K562 (cell line): ENCODE data around the gene SKOR1. TPM values are rescaled to one million over a fixed set of nuclear protein-coding genes. Genes with fewer than 3 reads are reported as not detected.
A peak's percentile ranks its signal among the peaks of the same experiment; 100 is the strongest.

Source experiments
- CHD1 ChIP-seq: fragments of 200-600 bp; sonication (generic); IDR thresholded peaks from one replicate; pipeline ENCODE4 v1.6.1; 2012; ENCODE audit warnings: mild to moderate bottlenecking, moderate library complexity, low read length, inconsistent platforms
- EHMT2 ChIP-seq: fragments of 450-650 bp; IDR thresholded peaks from 2 replicates; pipeline ENCODE4 v1.6.1; 2018; ENCODE audit warnings: antibody characterized with exemption
- NFIX ChIP-seq: fragments of 250-450 bp; sonication (Bioruptor Pico); IDR thresholded peaks from 2 replicates; pipeline ENCODE4 v1.4.0; 2020; ENCODE audit warnings: low read depth, mild to moderate bottlenecking, moderate library complexity
- ZFX ChIP-seq: sonication (generic); formaldehyde crosslinking; IDR thresholded peaks from 2 replicates; pipeline ENCODE4 v1.8.0; 2022; ENCODE audit warnings: mild to moderate bottlenecking, missing genetic modification reagents, moderate library complexity
- ZSCAN32 ChIP-seq: fragments of 450-650 bp; formaldehyde crosslinking; IDR thresholded peaks from 2 replicates; pipeline ENCODE4 v1.4.0; 2020; ENCODE audit warnings: mild to moderate bottlenecking, moderate library complexity
- polyA plus RNA-seq, 8 experiments: library from polyadenylated mRNA; depleted of rRNA in 4 of 8; stranded (reverse) in 5 of 8; unstranded in 3 of 8; fragments of >200 nt; fragmentation: Nextera tagmentation in 2 of 8; fragmentation: Illumina TruSeq in 1 of 8; extraction: Ambion mirVana in 2 of 8; extraction: Trizol in 1 of 8; gene quantifications; 2 replicates each; pipeline versions ENCODE4 v1.2.1 to v1.2.3, GENCODE V29; 2011 to 2014; ENCODE audit warnings: inconsistent platforms in 1 of 8, missing spikeins in 1 of 8
- total RNA-seq, 7 experiments: library from RNA; depleted of rRNA in 6 of 7; stranded (reverse); fragments of >200 nt in 6 of 7; fragmentation: Illumina TruSeq in 2 of 7; extraction: Trizol in 2 of 7; gene quantifications; 2 replicates each; pipeline versions ENCODE4 v1.2.1 to v1.2.3, GENCODE V29; 2011 to 2021; ENCODE audit warnings: low replicate concordance in 1 of 7
- TF ChIP-seq, protein P1 (sequence below), 3 experiments: fragments of 200-800 bp in 1 of 3; fragments of 250-450 bp in 1 of 3; fragments of 450-650 bp in 1 of 3; sonication (Bioruptor Pico) in 1 of 3; sonication (Bioruptor generic) in 1 of 3; formaldehyde crosslinking in 1 of 3; IDR thresholded peaks; 2 replicates each; pipeline versions ENCODE4 v1.6.1 to v1.8.0; 2016 to 2022; ENCODE audit warnings: mild to moderate bottlenecking in 2 of 3, missing genetic modification characterization in 2 of 3, missing compliant biosample characterization in 1 of 3, moderate library complexity in 1 of 3
- TF ChIP-seq, protein P2 (sequence below): fragments of 450-650 bp; IDR thresholded peaks from 2 replicates; pipeline ENCODE4 v1.6.1; 2016; ENCODE audit warnings: mild to moderate bottlenecking
- TF ChIP-seq, protein P3 (sequence below), 2 experiments: IDR thresholded peaks; 2 replicates each; pipeline ENCODE4 v1.6.1; 2011; ENCODE audit warnings: borderline replicate concordance in 1 of 2, control low read depth in 1 of 2, low read depth in 1 of 2, low read length in 1 of 2, mild to moderate bottlenecking in 1 of 2, mixed read lengths in 1 of 2, moderate library complexity in 1 of 2; ENCODE audit not compliant: insufficient read depth in 1 of 2, insufficient read length in 1 of 2, poor library complexity in 1 of 2, severe bottlenecking in 1 of 2; ENCODE audit errors: extremely low read depth in 1 of 2
- TF ChIP-seq, protein P4 (sequence below): fragments of 250-450 bp; sonication (Bioruptor Pico); IDR thresholded peaks from 2 replicates; pipeline ENCODE4 v1.4.0; 2020
- TF ChIP-seq, protein P5 (sequence below): fragments of 450-650 bp; IDR thresholded peaks from 2 replicates; pipeline ENCODE4 v1.6.1; 2018; ENCODE audit not compliant: partially characterized antibody

The SKOR1 gene
- total and polyA plus RNA-seq, 9 of the 15 experiments (the other 6 are each of a cell fraction or from before 2014, with no cell fraction given): 0.04 to 0.41 (median 0.09) TPM; not detected in 3

DNA sequence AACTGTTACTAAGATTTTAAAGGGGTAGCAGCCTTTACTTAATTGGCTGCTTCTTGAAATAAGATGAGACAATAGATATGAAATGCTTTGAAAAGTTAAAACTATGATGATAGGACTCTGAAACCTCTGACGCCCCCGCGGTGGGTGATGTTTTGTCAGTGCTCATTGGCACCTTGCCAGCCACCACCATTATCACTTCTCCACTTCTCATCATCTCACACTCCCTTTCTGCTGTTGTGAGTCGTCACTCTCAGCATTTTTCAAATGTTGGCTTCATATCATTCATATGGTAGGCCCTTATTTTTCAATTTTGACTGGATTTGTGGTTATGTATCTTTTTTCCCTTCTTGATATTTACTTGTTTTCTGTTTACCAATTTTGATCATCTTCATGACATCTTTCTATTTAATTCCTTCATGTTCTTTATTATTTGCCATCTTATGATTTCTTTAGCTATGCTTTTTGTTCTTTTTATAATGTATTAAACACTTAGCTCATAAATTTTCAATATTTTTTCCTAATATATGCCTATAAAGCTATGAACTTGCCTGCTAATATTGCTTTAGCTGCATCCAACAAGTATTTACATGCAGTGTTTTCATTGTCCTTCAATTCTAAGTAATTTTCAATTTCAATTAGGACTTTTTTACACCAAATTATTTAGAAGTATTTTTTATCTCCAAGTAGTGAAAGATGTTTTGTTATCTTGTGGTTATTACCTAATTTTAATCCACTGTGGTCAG is 30.3 kb upstream of the SKOR1 start (continued):
- TF ChIP-seq EHMT2 (0 out of 2 replicates have a peak, but pooled peaks have one; percentile 9), NFIX (CRISPR knock-in tag) (peak; percentile 91), ZSCAN32 (no peak), CHD1 (no peak), ZFX (CRISPR knock-in tag) (no peak)
- TF ChIP-seq, protein P1, sequence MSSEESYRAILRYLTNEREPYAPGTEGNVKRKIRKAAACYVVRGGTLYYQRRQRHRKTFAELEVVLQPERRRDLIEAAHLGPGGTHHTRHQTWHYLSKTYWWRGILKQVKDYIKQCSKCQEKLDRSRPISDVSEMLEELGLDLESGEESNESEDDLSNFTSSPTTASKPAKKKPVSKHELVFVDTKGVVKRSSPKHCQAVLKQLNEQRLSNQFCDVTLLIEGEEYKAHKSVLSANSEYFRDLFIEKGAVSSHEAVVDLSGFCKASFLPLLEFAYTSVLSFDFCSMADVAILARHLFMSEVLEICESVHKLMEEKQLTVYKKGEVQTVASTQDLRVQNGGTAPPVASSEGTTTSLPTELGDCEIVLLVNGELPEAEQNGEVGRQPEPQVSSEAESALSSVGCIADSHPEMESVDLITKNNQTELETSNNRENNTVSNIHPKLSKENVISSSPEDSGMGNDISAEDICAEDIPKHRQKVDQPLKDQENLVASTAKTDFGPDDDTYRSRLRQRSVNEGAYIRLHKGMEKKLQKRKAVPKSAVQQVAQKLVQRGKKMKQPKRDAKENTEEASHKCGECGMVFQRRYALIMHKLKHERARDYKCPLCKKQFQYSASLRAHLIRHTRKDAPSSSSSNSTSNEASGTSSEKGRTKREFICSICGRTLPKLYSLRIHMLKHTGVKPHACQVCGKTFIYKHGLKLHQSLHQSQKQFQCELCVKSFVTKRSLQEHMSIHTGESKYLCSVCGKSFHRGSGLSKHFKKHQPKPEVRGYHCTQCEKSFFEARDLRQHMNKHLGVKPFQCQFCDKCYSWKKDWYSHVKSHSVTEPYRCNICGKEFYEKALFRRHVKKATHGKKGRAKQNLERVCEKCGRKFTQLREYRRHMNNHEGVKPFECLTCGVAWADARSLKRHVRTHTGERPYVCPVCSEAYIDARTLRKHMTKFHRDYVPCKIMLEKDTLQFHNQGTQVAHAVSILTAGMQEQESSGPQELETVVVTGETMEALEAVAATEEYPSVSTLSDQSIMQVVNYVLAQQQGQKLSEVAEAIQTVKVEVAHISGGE (CRISPR knock-in tag; IDR thresholded peaks at IDR 0.05): no peak
- TF ChIP-seq, protein P2, sequence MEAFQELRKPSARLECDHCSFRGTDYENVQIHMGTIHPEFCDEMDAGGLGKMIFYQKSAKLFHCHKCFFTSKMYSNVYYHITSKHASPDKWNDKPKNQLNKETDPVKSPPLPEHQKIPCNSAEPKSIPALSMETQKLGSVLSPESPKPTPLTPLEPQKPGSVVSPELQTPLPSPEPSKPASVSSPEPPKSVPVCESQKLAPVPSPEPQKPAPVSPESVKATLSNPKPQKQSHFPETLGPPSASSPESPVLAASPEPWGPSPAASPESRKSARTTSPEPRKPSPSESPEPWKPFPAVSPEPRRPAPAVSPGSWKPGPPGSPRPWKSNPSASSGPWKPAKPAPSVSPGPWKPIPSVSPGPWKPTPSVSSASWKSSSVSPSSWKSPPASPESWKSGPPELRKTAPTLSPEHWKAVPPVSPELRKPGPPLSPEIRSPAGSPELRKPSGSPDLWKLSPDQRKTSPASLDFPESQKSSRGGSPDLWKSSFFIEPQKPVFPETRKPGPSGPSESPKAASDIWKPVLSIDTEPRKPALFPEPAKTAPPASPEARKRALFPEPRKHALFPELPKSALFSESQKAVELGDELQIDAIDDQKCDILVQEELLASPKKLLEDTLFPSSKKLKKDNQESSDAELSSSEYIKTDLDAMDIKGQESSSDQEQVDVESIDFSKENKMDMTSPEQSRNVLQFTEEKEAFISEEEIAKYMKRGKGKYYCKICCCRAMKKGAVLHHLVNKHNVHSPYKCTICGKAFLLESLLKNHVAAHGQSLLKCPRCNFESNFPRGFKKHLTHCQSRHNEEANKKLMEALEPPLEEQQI: no peak
- TF ChIP-seq, protein P3, sequence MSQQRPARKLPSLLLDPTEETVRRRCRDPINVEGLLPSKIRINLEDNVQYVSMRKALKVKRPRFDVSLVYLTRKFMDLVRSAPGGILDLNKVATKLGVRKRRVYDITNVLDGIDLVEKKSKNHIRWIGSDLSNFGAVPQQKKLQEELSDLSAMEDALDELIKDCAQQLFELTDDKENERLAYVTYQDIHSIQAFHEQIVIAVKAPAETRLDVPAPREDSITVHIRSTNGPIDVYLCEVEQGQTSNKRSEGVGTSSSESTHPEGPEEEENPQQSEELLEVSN (IDR thresholded peaks at IDR 0.05; ENCODE audit: borderline replicate concordance in 1 of 2, extremely low read depth in 1 of 2, insufficient read depth in 1 of 2, insufficient read length in 1 of 2, low read depth in 1 of 2, low read length in 1 of 2, poor library complexity in 1 of 2, severe bottlenecking in 1 of 2): no peak
- TF ChIP-seq, protein P4, sequence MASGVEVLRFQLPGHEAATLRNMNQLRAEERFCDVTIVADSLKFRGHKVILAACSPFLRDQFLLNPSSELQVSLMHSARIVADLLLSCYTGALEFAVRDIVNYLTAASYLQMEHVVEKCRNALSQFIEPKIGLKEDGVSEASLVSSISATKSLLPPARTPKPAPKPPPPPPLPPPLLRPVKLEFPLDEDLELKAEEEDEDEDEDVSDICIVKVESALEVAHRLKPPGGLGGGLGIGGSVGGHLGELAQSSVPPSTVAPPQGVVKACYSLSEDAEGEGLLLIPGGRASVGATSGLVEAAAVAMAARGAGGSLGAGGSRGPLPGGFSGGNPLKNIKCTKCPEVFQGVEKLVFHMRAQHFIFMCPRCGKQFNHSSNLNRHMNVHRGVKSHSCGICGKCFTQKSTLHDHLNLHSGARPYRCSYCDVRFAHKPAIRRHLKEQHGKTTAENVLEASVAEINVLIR (CRISPR knock-in tag): no peak
- TF ChIP-seq, protein P5, sequence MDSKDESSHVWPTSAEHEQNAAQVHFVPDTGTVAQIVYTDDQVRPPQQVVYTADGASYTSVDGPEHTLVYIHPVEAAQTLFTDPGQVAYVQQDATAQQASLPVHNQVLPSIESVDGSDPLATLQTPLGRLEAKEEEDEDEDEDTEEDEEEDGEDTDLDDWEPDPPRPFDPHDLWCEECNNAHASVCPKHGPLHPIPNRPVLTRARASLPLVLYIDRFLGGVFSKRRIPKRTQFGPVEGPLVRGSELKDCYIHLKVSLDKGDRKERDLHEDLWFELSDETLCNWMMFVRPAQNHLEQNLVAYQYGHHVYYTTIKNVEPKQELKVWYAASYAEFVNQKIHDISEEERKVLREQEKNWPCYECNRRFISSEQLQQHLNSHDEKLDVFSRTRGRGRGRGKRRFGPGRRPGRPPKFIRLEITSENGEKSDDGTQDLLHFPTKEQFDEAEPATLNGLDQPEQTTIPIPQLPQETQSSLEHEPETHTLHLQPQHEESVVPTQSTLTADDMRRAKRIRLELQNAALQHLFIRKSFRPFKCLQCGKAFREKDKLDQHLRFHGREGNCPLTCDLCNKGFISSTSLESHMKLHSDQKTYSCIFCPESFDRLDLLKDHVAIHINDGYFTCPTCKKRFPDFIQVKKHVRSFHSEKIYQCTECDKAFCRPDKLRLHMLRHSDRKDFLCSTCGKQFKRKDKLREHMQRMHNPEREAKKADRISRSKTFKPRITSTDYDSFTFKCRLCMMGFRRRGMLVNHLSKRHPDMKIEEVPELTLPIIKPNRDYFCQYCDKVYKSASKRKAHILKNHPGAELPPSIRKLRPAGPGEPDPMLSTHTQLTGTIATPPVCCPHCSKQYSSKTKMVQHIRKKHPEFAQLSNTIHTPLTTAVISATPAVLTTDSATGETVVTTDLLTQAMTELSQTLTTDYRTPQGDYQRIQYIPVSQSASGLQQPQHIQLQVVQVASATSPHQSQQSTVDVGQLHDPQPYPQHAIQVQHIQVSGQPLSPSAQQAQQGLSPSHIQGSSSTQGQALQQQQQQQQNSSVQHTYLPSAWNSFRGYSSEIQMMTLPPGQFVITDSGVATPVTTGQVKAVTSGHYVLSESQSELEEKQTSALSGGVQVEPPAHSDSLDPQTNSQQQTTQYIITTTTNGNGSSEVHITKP: no peak
